BE2C (cell line): ENCODE data around the gene MYO1E.

Experiments
- DNase-seq: peaks from one replicate; pipeline ENCODE4 v3.0.0-alpha.2; 2020
- H3K27me3 ChIP-seq: fragments of 250-450 bp; sonication (Bioruptor Pico); 2 replicates; pipeline ENCODE4 v1.5.1; 2020; ENCODE audit warnings: mild to moderate bottlenecking
- H3K36me3 ChIP-seq: fragments of 250-450 bp; sonication (Bioruptor Pico); 2 replicates; pipeline ENCODE4 v1.5.1; 2020; ENCODE audit warnings: mild to moderate bottlenecking
- H3K4me1 ChIP-seq: fragments of 250-450 bp; sonication (Bioruptor Pico); 2 replicates; pipeline ENCODE4 v1.5.1; 2020
- H3K4me3 ChIP-seq: 2 replicates; pipeline ENCODE4 v1.5.1; 2011; ENCODE audit warnings: low read depth, low read length
- H3K9me3 ChIP-seq: fragments of 250-450 bp; sonication (Bioruptor Pico); 2 replicates; pipeline ENCODE4 v1.5.1; 2020
- TF ChIP-seq, protein P1 (sequence below): IDR thresholded peaks from 2 replicates; pipeline ENCODE4 v1.5.1; 2012; ENCODE audit warnings: mild to moderate bottlenecking, low read depth, low read length

MYO1E gene

GRCh38 chr15:59174835-59175831 is 197.5 kb downstream of the MYO1E start:
- Histone ChIP-seq H3K36me3 (no peaks in the 10 kb centered on the region), H3K4me1 (no peaks in the 10 kb centered on the region), H3K9me3 (no peaks in the 10 kb centered on the region), H3K4me3 (no peak overlapping the region), H3K27me3 (no peaks in the 10 kb centered on the region)
- TF ChIP-seq, protein P1, sequence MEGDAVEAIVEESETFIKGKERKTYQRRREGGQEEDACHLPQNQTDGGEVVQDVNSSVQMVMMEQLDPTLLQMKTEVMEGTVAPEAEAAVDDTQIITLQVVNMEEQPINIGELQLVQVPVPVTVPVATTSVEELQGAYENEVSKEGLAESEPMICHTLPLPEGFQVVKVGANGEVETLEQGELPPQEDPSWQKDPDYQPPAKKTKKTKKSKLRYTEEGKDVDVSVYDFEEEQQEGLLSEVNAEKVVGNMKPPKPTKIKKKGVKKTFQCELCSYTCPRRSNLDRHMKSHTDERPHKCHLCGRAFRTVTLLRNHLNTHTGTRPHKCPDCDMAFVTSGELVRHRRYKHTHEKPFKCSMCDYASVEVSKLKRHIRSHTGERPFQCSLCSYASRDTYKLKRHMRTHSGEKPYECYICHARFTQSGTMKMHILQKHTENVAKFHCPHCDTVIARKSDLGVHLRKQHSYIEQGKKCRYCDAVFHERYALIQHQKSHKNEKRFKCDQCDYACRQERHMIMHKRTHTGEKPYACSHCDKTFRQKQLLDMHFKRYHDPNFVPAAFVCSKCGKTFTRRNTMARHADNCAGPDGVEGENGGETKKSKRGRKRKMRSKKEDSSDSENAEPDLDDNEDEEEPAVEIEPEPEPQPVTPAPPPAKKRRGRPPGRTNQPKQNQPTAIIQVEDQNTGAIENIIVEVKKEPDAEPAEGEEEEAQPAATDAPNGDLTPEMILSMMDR: peak; percentile 65
- peak; percentile 52 for DNase-seq

- TF ChIP-seq, protein P1: no peak
- H3K4me3 ChIP-seq: no peak overlapping the region
- no peak for DNase-seq
- H3K27me3 ChIP-seq: no peaks in the 10 kb centered on the region
- no peaks in the 10 kb centered on the region for H3K36me3 ChIP-seq
- no peaks in the 10 kb centered on the region for H3K9me3 ChIP-seq
- no peaks in the 10 kb centered on the region for H3K4me1 ChIP-seq
Measured at GRCh38 chr15:59174151-59174834, 198.4 kb downstream of the MYO1E start.

- Histone ChIP-seq H3K4me3 (no peak overlapping the region), H3K36me3 (no peaks in the 10 kb centered on the region), H3K4me1 (no peaks in the 10 kb centered on the region), H3K27me3 (no peaks in the 10 kb centered on the region), H3K9me3 (no peaks in the 10 kb centered on the region)
- TF ChIP-seq, protein P1: no peak
- no peak for DNase-seq
Measured at GRCh38 chr15:59173194-59173593, 199.5 kb downstream of the MYO1E start.

DNA sequence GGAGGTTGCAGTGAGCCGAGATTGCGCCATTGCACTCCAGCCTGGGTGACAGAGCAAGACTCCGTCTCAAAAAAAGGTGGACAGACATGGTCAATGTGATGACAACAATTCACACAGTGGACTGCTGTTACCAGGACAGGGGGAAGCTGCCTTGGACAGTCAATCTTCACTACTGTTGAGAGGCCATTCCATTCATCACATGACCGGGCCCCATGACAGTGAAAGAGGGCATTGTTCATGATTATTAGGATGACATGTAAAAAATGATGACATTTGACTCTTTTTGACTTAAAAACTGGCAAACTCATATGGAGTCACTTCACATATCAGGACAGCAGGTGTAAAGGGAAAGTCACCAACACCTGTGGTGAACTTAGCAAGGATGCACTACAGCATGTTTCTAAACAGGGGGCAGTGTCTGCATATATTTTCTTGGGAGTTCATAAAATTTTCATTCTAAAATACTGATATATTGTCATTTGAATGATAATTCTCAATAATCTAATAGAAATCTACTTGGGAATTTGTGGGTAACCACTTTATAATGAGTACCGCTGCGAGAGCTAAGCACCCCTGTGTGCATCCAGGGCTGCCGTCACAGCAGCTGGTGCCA is 200.3 kb downstream of the MYO1E start:
- Histone ChIP-seq H3K27me3 (no peaks in the 10 kb centered on the region), H3K4me3 (no peak overlapping the region), H3K4me1 (no peaks in the 10 kb centered on the region), H3K9me3 (no peaks in the 10 kb centered on the region), H3K36me3 (no peaks in the 10 kb centered on the region)
- TF ChIP-seq, protein P1: no peak
- DNase-seq: no peak

DNA sequence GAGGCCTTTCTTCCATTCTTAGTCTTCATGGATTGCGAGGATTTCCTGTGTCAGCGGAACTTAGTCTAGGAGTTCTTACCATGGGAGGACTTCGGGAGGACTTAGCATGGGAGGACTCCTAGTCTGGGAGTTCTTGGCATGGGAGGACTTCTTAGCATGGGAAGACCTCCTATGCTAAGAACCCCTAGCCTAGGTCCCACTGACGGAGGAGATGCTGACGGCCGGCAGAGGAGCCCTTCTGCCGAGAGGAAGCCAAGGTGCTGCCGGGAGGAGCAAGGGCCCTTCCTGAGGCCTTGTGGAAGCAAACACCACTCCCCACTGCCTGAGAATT is 201.6 kb downstream of the MYO1E start:
- no peaks in the 10 kb centered on the region for H3K27me3 ChIP-seq
- no peak overlapping the region for H3K4me3 ChIP-seq
- no peaks in the 10 kb centered on the region for H3K4me1 ChIP-seq
- H3K36me3 ChIP-seq: no peaks in the 10 kb centered on the region
- TF ChIP-seq, protein P1: no peak
- H3K9me3 ChIP-seq: no peaks in the 10 kb centered on the region
- DNase-seq: no peak
